ENCODE results near the gene AP2A1. TPM values are rescaled to one million over a fixed set of nuclear protein-coding genes. Genes with fewer than 3 reads are reported as not detected.

AP2A1 gene
- polyA plus RNA-seq, 1 donor from 2014 or later: 40.8 TPM

DNA sequence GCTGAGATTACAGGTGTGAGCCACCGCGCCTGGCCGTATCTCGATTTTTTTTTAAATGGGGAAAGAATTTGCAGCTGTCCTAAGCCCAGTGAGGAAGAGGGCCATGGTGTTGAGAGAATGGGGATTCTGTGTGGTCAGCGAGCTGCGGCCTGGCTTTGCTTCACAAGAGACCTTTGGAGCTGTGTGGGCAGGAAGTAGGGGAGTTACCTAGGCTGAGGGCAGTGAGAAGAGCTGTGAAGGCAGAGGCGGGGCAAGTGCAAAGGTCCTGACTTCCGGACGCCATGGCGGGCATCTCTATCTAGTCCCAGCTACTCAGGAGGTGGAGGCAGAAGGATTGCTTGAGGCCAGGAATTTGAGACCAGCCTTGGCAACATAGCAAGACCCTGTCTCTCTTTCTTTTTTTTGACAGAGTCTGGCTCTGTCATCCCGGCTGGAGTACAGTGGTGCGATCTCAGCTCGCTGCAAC lies 4.9 kb downstream of the AP2A1 start:
- no peak overlapping the region for H3K27ac ChIP-seq (ENCODE audit: low read length)
- no peaks in the 10 kb centered on the region for H3K9me2 ChIP-seq (ENCODE audit: insufficient read depth, low read length)
- H3K27me3 ChIP-seq (ENCODE audit: insufficient read depth, low read depth, low read length): no peaks in the 10 kb centered on the region
- no peaks in the 10 kb centered on the region for H4K20me1 ChIP-seq (ENCODE audit: insufficient read depth)
- no peaks in the 10 kb centered on the region for H3K9me3 ChIP-seq (ENCODE audit: low read length)
- peaks cover 21% of the 10 kb centered on the region for H3K79me2 ChIP-seq (replicated peaks; ENCODE audit: insufficient read depth, low read length)
- no peak overlapping the region for H3K4me2 ChIP-seq (ENCODE audit: low read length)
- TF ChIP-seq MXI1 (conservative IDR thresholded peaks at IDR 0.05; ENCODE audit: poor library complexity, severe bottlenecking) (no peak), POLR2AphosphoS5 (IDR thresholded peaks at IDR 0.05) (no peak), REST (IDR thresholded peaks at IDR 0.05; ENCODE audit: borderline replicate concordance) (no peak), EP300 (conservative IDR thresholded peaks at IDR 0.05; ENCODE audit: poor library complexity, severe bottlenecking) (no peak), EZH2 (IDR thresholded peaks at IDR 0.05; ENCODE audit: borderline replicate concordance, insufficient read depth, low read length, poor library complexity, severe bottlenecking) (no peak), TAF1 (IDR thresholded peaks at IDR 0.05; ENCODE audit: low read depth) (no peak), SMC3 (conservative IDR thresholded peaks at IDR 0.05; ENCODE audit: poor library complexity) (no peak), RAD21 (conservative IDR thresholded peaks at IDR 0.05) (no peak), CTCF (IDR thresholded peaks at IDR 0.05; ENCODE audit: poor library complexity, severe bottlenecking) (no peak)
- no peaks in the 10 kb centered on the region for H3F3A ChIP-seq (ENCODE audit: insufficient read depth, low read length, poor library complexity, severe bottlenecking)
- no peak overlapping the region for H2AFZ ChIP-seq (ENCODE audit: low read depth, low read length)
- H3K36me3 ChIP-seq (ENCODE audit: insufficient read depth, low read length): no peaks in the 10 kb centered on the region
- no peak overlapping the region for H3K4me3 ChIP-seq (ENCODE audit: low read length)
- no peak overlapping the region for H3K9ac ChIP-seq (ENCODE audit: low read length)

DNA sequence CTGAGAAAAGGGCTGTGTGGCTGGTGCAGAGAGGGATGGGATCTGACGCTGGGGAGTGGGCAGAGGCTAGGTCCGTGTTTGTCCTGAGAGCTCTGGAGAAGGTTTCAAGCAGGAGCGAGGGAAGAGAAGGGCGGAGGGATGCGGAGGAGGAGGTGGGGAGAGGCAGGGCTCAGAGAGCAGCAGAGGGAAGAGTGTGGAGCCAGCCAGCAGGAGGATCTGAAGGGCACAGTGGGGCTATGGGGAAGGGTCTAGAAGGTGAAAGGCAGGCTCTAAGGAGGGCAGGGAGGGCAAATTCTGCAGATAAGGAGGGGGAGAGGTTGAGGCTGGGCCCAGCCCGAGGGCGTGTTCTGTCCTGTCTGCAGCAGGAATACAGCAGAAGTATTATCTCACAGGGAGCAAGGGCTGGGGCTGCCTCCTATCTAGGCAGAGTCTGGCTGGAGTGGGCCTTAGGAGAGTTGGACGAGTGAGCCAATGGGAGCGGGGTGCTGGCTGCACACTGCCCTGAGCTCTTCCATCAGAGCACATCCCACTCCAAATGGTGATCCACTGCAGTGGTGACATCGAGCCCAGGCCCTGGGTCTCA lies 6.1 kb downstream of the AP2A1 start:
- Histone ChIP-seq H3K27ac (ENCODE audit: low read length) (no peak overlapping the region), H3K36me3 (ENCODE audit: insufficient read depth, low read length) (no peaks in the 10 kb centered on the region), H4K20me1 (ENCODE audit: insufficient read depth) (no peaks in the 10 kb centered on the region)

More for the DNA sequence above, 6.1 kb downstream of the AP2A1 start:
- H3K4me2 ChIP-seq (ENCODE audit: low read length): no peak overlapping the region
- peaks cover 12% of the 10 kb centered on the region for H3K79me2 ChIP-seq (replicated peaks; ENCODE audit: insufficient read depth, low read length)
- TF ChIP-seq MXI1 (conservative IDR thresholded peaks at IDR 0.05; ENCODE audit: poor library complexity, severe bottlenecking) (no peak), EZH2 (IDR thresholded peaks at IDR 0.05; ENCODE audit: borderline replicate concordance, insufficient read depth, low read length, poor library complexity, severe bottlenecking) (no peak), CTCF (IDR thresholded peaks at IDR 0.05; ENCODE audit: poor library complexity, severe bottlenecking) (no peak), TAF1 (IDR thresholded peaks at IDR 0.05; ENCODE audit: low read depth) (no peak), RAD21 (conservative IDR thresholded peaks at IDR 0.05) (no peak), POLR2AphosphoS5 (IDR thresholded peaks at IDR 0.05) (no peak), EP300 (conservative IDR thresholded peaks at IDR 0.05; ENCODE audit: poor library complexity, severe bottlenecking) (no peak), REST (IDR thresholded peaks at IDR 0.05; ENCODE audit: borderline replicate concordance) (no peak), SMC3 (conservative IDR thresholded peaks at IDR 0.05; ENCODE audit: poor library complexity) (no peak)
- H2AFZ ChIP-seq (ENCODE audit: low read depth, low read length): no peak overlapping the region
- no peaks in the 10 kb centered on the region for H3F3A ChIP-seq (ENCODE audit: insufficient read depth, low read length, poor library complexity, severe bottlenecking)
- H3K9me2 ChIP-seq (ENCODE audit: insufficient read depth, low read length): no peaks in the 10 kb centered on the region
- H3K9ac ChIP-seq (ENCODE audit: low read length): no peak overlapping the region
- H3K27me3 ChIP-seq (ENCODE audit: insufficient read depth, low read depth, low read length): no peaks in the 10 kb centered on the region
- no peaks in the 10 kb centered on the region for H3K9me3 ChIP-seq (ENCODE audit: low read length)
- H3K4me3 ChIP-seq (ENCODE audit: low read length): no peak overlapping the region

Data from neural cell (in vitro differentiated cells).